GM19023 (cell line): Measurements from ENCODE around the gene TMEM45A.
"Not testable (repeated sequence)": the region's sequence is repeated elsewhere in the genome, so short reads cannot be mapped to it uniquely, and the experiment has no call there.

Experiments
- ATAC-seq: cut with Tn5 transposase; IDR thresholded peaks from one replicate; pipeline ENCODE4 v1.9.1; 2021; ENCODE audit warnings: mild to moderate bottlenecking, moderate library complexity; ENCODE audit not compliant: unreplicated experiment

TMEM45A gene

GRCh38 chr3:100532411-100532810 lies 40.0 kb downstream of the TMEM45A start:
- no peak for ATAC-seq

- no peak for ATAC-seq
Measured at GRCh38 chr3:100533176-100533575, 40.8 kb downstream of the TMEM45A start.

GRCh38 chr3:100535610-100535943 lies 43.2 kb downstream of the TMEM45A start:
- ATAC-seq = no peak

- ATAC-seq = no peak
Measured at GRCh38 chr3:100536093-100536492, 43.7 kb downstream of the TMEM45A start.

- ATAC-seq = no peak
Measured at GRCh38 chr3:100537646-100538338, 45.4 kb downstream of the TMEM45A start.

- no peak for ATAC-seq
Measured at GRCh38 chr3:100538339-100538706, 45.9 kb downstream of the TMEM45A start.

- ATAC-seq = no peak
Measured at GRCh38 chr3:100540791-100541334, 48.4 kb downstream of the TMEM45A start.

GRCh38 chr3:100541428-100541827 lies 49.0 kb downstream of the TMEM45A start:
- ATAC-seq = not testable (repeated sequence)

GRCh38 chr3:100545371-100545770 lies 53.0 kb downstream of the TMEM45A start:
- no peak for ATAC-seq

GRCh38 chr3:100546020-100546744 lies 53.8 kb downstream of the TMEM45A start:
- ATAC-seq = no peak

- ATAC-seq = no peak
Measured at GRCh38 chr3:100548053-100548452, 55.6 kb downstream of the TMEM45A start.

- no peak for ATAC-seq
Measured at GRCh38 chr3:100553618-100554372, 61.4 kb downstream of the TMEM45A start.

- no peak for ATAC-seq
Measured at GRCh38 chr3:100554373-100554676, 61.9 kb downstream of the TMEM45A start.

- ATAC-seq = no peak
Measured at GRCh38 chr3:100556673-100557310, 64.4 kb downstream of the TMEM45A start.

GRCh38 chr3:100558233-100558632 lies 65.8 kb downstream of the TMEM45A start:
- no peak for ATAC-seq

- ATAC-seq = no peak
Measured at GRCh38 chr3:100560426-100560825, 68.0 kb downstream of the TMEM45A start.

GRCh38 chr3:100561459-100562158 lies 69.2 kb downstream of the TMEM45A start:
- ATAC-seq = no peak

GRCh38 chr3:100562224-100562857 lies 69.9 kb downstream of the TMEM45A start:
- ATAC-seq = no peak

GRCh38 chr3:100563228-100563627 lies 70.8 kb downstream of the TMEM45A start:
- no peak for ATAC-seq

- ATAC-seq = no peak
Measured at GRCh38 chr3:100563652-100564211, 71.3 kb downstream of the TMEM45A start.
